Trophoblast cell (in vitro differentiated cells and primary cell): Measurements from ENCODE around the gene FREM1.

Experiments used
- DNase-seq, 2 donors: peaks; one replicate each; pipeline ENCODE4 v3.0.0-alpha.2; 2016
- H2AFZ ChIP-seq: 2 replicates; pipeline ENCODE4 v1.6.1; 2013; ENCODE audit warnings: low read length, moderate library complexity, mild to moderate bottlenecking; ENCODE audit not compliant: insufficient read depth, poor library complexity
- H2AK5ac ChIP-seq: 2 replicates; pipeline ENCODE4 v1.6.1; 2013; ENCODE audit warnings: mild to moderate bottlenecking, low read length
- H2BK120ac ChIP-seq: 2 replicates; pipeline ENCODE4 v1.6.1; 2013; ENCODE audit warnings: low read length, mild to moderate bottlenecking, moderate library complexity; ENCODE audit not compliant: insufficient read depth, poor library complexity
- H2BK12ac ChIP-seq: 2 replicates; pipeline ENCODE4 v1.6.1; 2013; ENCODE audit warnings: mild to moderate bottlenecking, low read length, moderate library complexity
- H2BK5ac ChIP-seq: 2 replicates; pipeline ENCODE4 v1.6.1; 2013; ENCODE audit warnings: low read length, low read depth, moderate library complexity, mild to moderate bottlenecking; ENCODE audit not compliant: poor library complexity
- H3K14ac ChIP-seq: 2 replicates; pipeline ENCODE4 v1.6.1; 2013; ENCODE audit warnings: mild to moderate bottlenecking, low read length
- H3K18ac ChIP-seq: 2 replicates; pipeline ENCODE4 v1.6.1; 2013; ENCODE audit warnings: mild to moderate bottlenecking, low read length
- H3K23ac ChIP-seq: 2 replicates; pipeline ENCODE4 v1.6.1; 2013; ENCODE audit warnings: low read length
- H3K27ac ChIP-seq: 2 replicates; pipeline ENCODE4 v1.5.1; 2013; ENCODE audit warnings: low read depth, mild to moderate bottlenecking, inconsistent platforms, low read length, moderate library complexity
- H3K27me3 ChIP-seq: 2 replicates; pipeline ENCODE4 v1.6.1; 2013; ENCODE audit warnings: inconsistent platforms, mild to moderate bottlenecking, low read length, moderate library complexity; ENCODE audit not compliant: insufficient read depth
- H3K36me3 ChIP-seq, 2 experiments: 1 replicate in 1 of 2; 2 replicates in 1 of 2; pipeline ENCODE4 v1.6.1; 2013; ENCODE audit warnings: low read length in 2 of 2, mild to moderate bottlenecking in 2 of 2, moderate library complexity in 1 of 2; ENCODE audit not compliant: insufficient read depth in 2 of 2, control insufficient read depth in 1 of 2
- H3K4ac ChIP-seq: 2 replicates; pipeline ENCODE4 v1.6.1; 2013; ENCODE audit warnings: low read depth, mild to moderate bottlenecking, low read length, moderate library complexity
- H3K4me1 ChIP-seq, 2 experiments: 1 replicate in 1 of 2; 2 replicates in 1 of 2; pipeline ENCODE4 v1.6.1; 2013; ENCODE audit warnings: low read length in 2 of 2, mild to moderate bottlenecking in 2 of 2, moderate library complexity in 1 of 2; ENCODE audit not compliant: insufficient read depth in 2 of 2, control insufficient read depth in 1 of 2
- H3K4me2 ChIP-seq: 2 replicates; pipeline ENCODE4 v1.6.1; 2013; ENCODE audit warnings: inconsistent platforms, mild to moderate bottlenecking, low read length, moderate library complexity
- H3K4me3 ChIP-seq: 2 replicates; pipeline ENCODE4 v1.5.1; 2013; ENCODE audit warnings: mild to moderate bottlenecking, low read depth, low read length, inconsistent platforms
- H3K79me1 ChIP-seq: one replicate; pipeline ENCODE4 v1.6.1; 2013; ENCODE audit warnings: low read length
- H3K79me2 ChIP-seq: 2 replicates; pipeline ENCODE4 v1.6.1; 2013; ENCODE audit warnings: low read length, mild to moderate bottlenecking; ENCODE audit not compliant: control insufficient read depth, insufficient read depth, poor library complexity
- H3K9ac ChIP-seq: 2 replicates; pipeline ENCODE4 v1.6.1; 2013; ENCODE audit warnings: mild to moderate bottlenecking, low read length
- H3K9me3 ChIP-seq: 2 replicates; pipeline ENCODE4 v1.6.1; 2013; ENCODE audit warnings: low read depth, mild to moderate bottlenecking, control low read depth, inconsistent platforms, low read length; ENCODE audit not compliant: insufficient read depth
- H4K12ac ChIP-seq: 2 replicates; pipeline ENCODE4 v1.6.1; 2013; ENCODE audit warnings: low read depth, mild to moderate bottlenecking, low read length, moderate library complexity
- H4K8ac ChIP-seq: 2 replicates; pipeline ENCODE4 v1.6.1; 2013; ENCODE audit warnings: low read depth, mild to moderate bottlenecking, low read length, moderate library complexity
- H4K91ac ChIP-seq: one replicate; pipeline ENCODE4 v1.6.1; 2013; ENCODE audit warnings: low read depth, mild to moderate bottlenecking, low read length, moderate library complexity
- WGBS: extraction: QIAGEN DNeasy Blood & Tissue Kit; methylation state at CpG from one replicate; pipeline ENCODE4 v1.1.7; 2013; ENCODE audit warnings: missing lambda C conversion rate; ENCODE audit not compliant: insufficient read length, insufficient coverage; ENCODE audit errors: extremely low coverage; 5-methylcytosine and 5-hydroxymethylcytosine counted together

The FREM1 gene

GRCh38 chr9:14907360-14907685, 2.9 kb downstream of the FREM1 start:
- WGBS: no CpG with 5 or more reads among the region's 5 CpGs
- no peak overlapping the region for H2BK120ac ChIP-seq
- no peak overlapping the region for H3K4ac ChIP-seq
- H4K91ac ChIP-seq: peak overlapping the region; percentile 19
- DNase-seq: no peak
- H3K27ac ChIP-seq: peak overlapping the region; percentile 94
- H3K79me2 ChIP-seq: peaks cover 15% of the 10 kb centered on the region
- no peak overlapping the region for H3K23ac ChIP-seq
- H3K9ac ChIP-seq: no peak overlapping the region
- H3K9me3 ChIP-seq: peaks cover 2% of the 10 kb centered on the region
- H4K12ac ChIP-seq: no peak overlapping the region
- H2BK12ac ChIP-seq: no peak overlapping the region
- H3K79me1 ChIP-seq: peaks cover 24% of the 10 kb centered on the region
- peak overlapping the region; percentile 9 for H2BK5ac ChIP-seq
- H3K36me3 ChIP-seq: peaks cover 0 to 4% of the 10 kb centered on the region in 2 experiments
- no peak overlapping the region for H3K18ac ChIP-seq
- no peak overlapping the region for H3K14ac ChIP-seq
- H4K8ac ChIP-seq: no peak overlapping the region
- H3K4me3 ChIP-seq: no peak overlapping the region
- peak overlapping the region; percentile 38 for H3K4me2 ChIP-seq
- H3K27me3 ChIP-seq: no peaks in the 10 kb centered on the region
- no peak overlapping the region for H2AK5ac ChIP-seq
- H3K4me1 ChIP-seq: peaks cover 18 to 26% of the 10 kb centered on the region in 2 experiments
- no peak overlapping the region for H2AFZ ChIP-seq

GRCh38 chr9:14906644-14907359, 3.4 kb downstream of the FREM1 start:
- Histone ChIP-seq H2BK120ac (no peak overlapping the region), H2AFZ (no peak overlapping the region), H3K9ac (no peak overlapping the region), H3K79me2 (peaks cover 17% of the 10 kb centered on the region), H3K27ac (peak overlapping the region; percentile 94), H2BK12ac (no peak overlapping the region), H3K14ac (no peak overlapping the region), H3K4me2 (peak overlapping the region; percentile 38), H3K36me3 (peaks cover 0 to 4% of the 10 kb centered on the region in 2 experiments), H3K4me1 (peaks cover 20 to 29% of the 10 kb centered on the region in 2 experiments), H3K18ac (no peak overlapping the region), H2AK5ac (no peak overlapping the region), H3K4me3 (no peak overlapping the region), H4K8ac (no peak overlapping the region), H3K9me3 (peaks cover 2% of the 10 kb centered on the region), H4K91ac (no peak overlapping the region), H4K12ac (no peak overlapping the region), H3K27me3 (no peaks in the 10 kb centered on the region), H3K4ac (no peak overlapping the region), H3K79me1 (peaks cover 24% of the 10 kb centered on the region), H2BK5ac (peak overlapping the region; percentile 9), H3K23ac (no peak overlapping the region)
- no CpG with 5 or more reads among the region's 2 CpGs for WGBS
- no peak for DNase-seq

- Histone ChIP-seq H3K4me1 (peaks cover 20 to 29% of the 10 kb centered on the region in 2 experiments), H2AFZ (no peak overlapping the region), H3K14ac (no peak overlapping the region), H3K36me3 (peaks cover 0 to 4% of the 10 kb centered on the region in 2 experiments), H3K9me3 (peaks cover 2% of the 10 kb centered on the region), H3K27me3 (no peaks in the 10 kb centered on the region), H3K79me1 (peaks cover 24% of the 10 kb centered on the region), H3K4me3 (no peak overlapping the region), H4K12ac (no peak overlapping the region), H3K27ac (peak overlapping the region; percentile 64), H3K79me2 (peaks cover 17% of the 10 kb centered on the region), H2BK12ac (no peak overlapping the region), H2BK120ac (peak overlapping the region; percentile 63), H3K23ac (no peak overlapping the region), H3K9ac (no peak overlapping the region), H3K18ac (no peak overlapping the region), H2AK5ac (no peak overlapping the region), H3K4ac (no peak overlapping the region), H2BK5ac (peak overlapping the region; percentile 39), H4K8ac (no peak overlapping the region), H3K4me2 (no peak overlapping the region), H4K91ac (no peak overlapping the region)
- no peak for DNase-seq
- WGBS: no CpG with 5 or more reads among the region's 5 CpGs
Observed at GRCh38 chr9:14906000-14906399, 4.2 kb downstream of the FREM1 start.

- H4K12ac ChIP-seq: no peak overlapping the region
- H2BK5ac ChIP-seq: no peak overlapping the region
- no peak overlapping the region for H4K91ac ChIP-seq
- no peaks in the 10 kb centered on the region for H3K27me3 ChIP-seq
- H3K14ac ChIP-seq: no peak overlapping the region
- H3K4me3 ChIP-seq: no peak overlapping the region
- WGBS: no CpG with 5 or more reads among the region's 1 CpG
- no peak for DNase-seq
- peaks cover 4 to 7% of the 10 kb centered on the region in 2 experiments for H3K36me3 ChIP-seq
- no peak overlapping the region for H3K23ac ChIP-seq
- no peaks in the 10 kb centered on the region for H3K9me3 ChIP-seq
- H2BK12ac ChIP-seq: no peak overlapping the region
- H2BK120ac ChIP-seq: no peak overlapping the region
- no peak overlapping the region for H3K9ac ChIP-seq
- no peak overlapping the region for H2AFZ ChIP-seq
- no peak overlapping the region for H3K18ac ChIP-seq
- H4K8ac ChIP-seq: no peak overlapping the region
- no peak overlapping the region for H3K27ac ChIP-seq
- H3K79me2 ChIP-seq: peaks cover 9% of the 10 kb centered on the region
- H2AK5ac ChIP-seq: no peak overlapping the region
- no peak overlapping the region for H3K4ac ChIP-seq
- peaks cover 8% of the 10 kb centered on the region for H3K79me1 ChIP-seq
- H3K4me2 ChIP-seq: no peak overlapping the region
- peaks cover 14 to 19% of the 10 kb centered on the region in 2 experiments for H3K4me1 ChIP-seq
Observed at GRCh38 chr9:14903040-14903439, 7.2 kb downstream of the FREM1 start.
